Immature natural killer cell (primary cell): ENCODE measurements around the gene PCBP3. TPM values are rescaled to one million over a fixed set of nuclear protein-coding genes. Genes with fewer than 3 reads are reported as not detected.
"Not testable (repeated sequence)": the region's sequence is repeated elsewhere in the genome, so short reads cannot be mapped to it uniquely, and the experiment has no call there.

ENCODE experiments used
- DNase-seq, 3 donors: peaks; one replicate each; pipeline ENCODE4 v3.0.0; 2022; ENCODE audit warnings: mixed read lengths in 1 of 3
- H3K27ac Mint-ChIP-seq, 6 donors: one replicate each; pipeline ENCODE4 v1.8.0; 2020; ENCODE audit warnings: mixed read lengths in 6 of 6, mild to moderate bottlenecking in 5 of 6, inconsistent platforms in 4 of 6, moderate library complexity in 3 of 6
- H3K27me3 Mint-ChIP-seq, 3 donors: one replicate each; pipeline ENCODE4 v1.8.0; 2020 to 2021; ENCODE audit warnings: low read depth in 3 of 3, mild to moderate bottlenecking in 3 of 3, mixed read lengths in 3 of 3, moderate library complexity in 3 of 3, inconsistent platforms in 1 of 3
- H3K36me3 Mint-ChIP-seq, 3 donors: one replicate each; pipeline ENCODE4 v1.8.0; 2020; ENCODE audit warnings: mixed read lengths in 3 of 3, inconsistent platforms in 2 of 3, mild to moderate bottlenecking in 2 of 3
- H3K4me1 Mint-ChIP-seq, 2 donors: one replicate each; pipeline ENCODE4 v1.8.0; 2020; ENCODE audit warnings: inconsistent platforms in 2 of 2, mild to moderate bottlenecking in 2 of 2, mixed read lengths in 2 of 2, moderate library complexity in 1 of 2
- H3K4me3 Mint-ChIP-seq, 5 donors: one replicate each; pipeline ENCODE4 v1.8.0; 2020; ENCODE audit warnings: mild to moderate bottlenecking in 5 of 5, mixed read lengths in 5 of 5, inconsistent platforms in 3 of 5, moderate library complexity in 3 of 5
- H3K9me3 Mint-ChIP-seq, 6 donors: one replicate each; pipeline ENCODE4 v1.8.0; 2020; ENCODE audit warnings: mild to moderate bottlenecking in 6 of 6, mixed read lengths in 6 of 6, inconsistent platforms in 4 of 6, moderate library complexity in 3 of 6
- polyA plus RNA-seq, 3 donors: library from polyadenylated mRNA; unstranded; fragments of 300-500 nt; fragmentation: Illumina TruSeq; gene quantifications; one replicate each; pipeline ENCODE4 v1.2.3, GENCODE V29; 2021

Gene PCBP3
- under 1 TPM in 2 of 3 donors, not detected in 1; 0.27 to 0.71 TPM for polyA plus RNA-seq

GRCh38 chr21:45643021-45643980 lies at the start of gene PCBP3:
Gene PCBP3 (plus strand): TSS chr21:45643725. CDS start chr21:45850086, 206,361 bp downstream.
- H3K4me1 Mint-ChIP-seq: peaks cover 9 to 17% of the 10 kb centered on the region in 2 donors
- H3K27ac Mint-ChIP-seq: peak within 1 kb of the TSS in 3 of 6 donors; percentile 21 to 62 (median 60)
- peak within 1 kb of the TSS; percentile 69 to 79 (median 77) for H3K4me3 Mint-ChIP-seq
- no peaks in the 10 kb centered on the region for H3K36me3 Mint-ChIP-seq
- DNase-seq: peak; percentile 70 to 74 (median 71)
- H3K27me3 Mint-ChIP-seq: peaks cover 15 to 46% (median 36%) of the 10 kb centered on the region in 3 donors
- H3K9me3 Mint-ChIP-seq: peaks cover 0 to 2% (median 0%) of the 10 kb centered on the region in 6 donors

- H3K36me3 Mint-ChIP-seq: no peaks in the 10 kb centered on the region
- H3K4me1 Mint-ChIP-seq: no peaks in the 10 kb centered on the region
- H3K27me3 Mint-ChIP-seq: peaks cover 0 to 4% (median 1%) of the 10 kb centered on the region in 3 donors
- H3K27ac Mint-ChIP-seq: peak overlapping the region in 2 of 6 donors; percentile 22 to 76
- no peak overlapping the region for H3K4me3 Mint-ChIP-seq
- H3K9me3 Mint-ChIP-seq: no peaks in the 10 kb centered on the region
- DNase-seq: no peak
These were observed 48.6 kb upstream of the PCBP3 start for GRCh38 chr21:45594721-45595489.

- Mint-ChIP-seq H3K9me3 (no peaks in the 10 kb centered on the region), H3K27me3 (peaks cover 0 to 7% (median 1%) of the 10 kb centered on the region in 3 donors), H3K4me1 (no peaks in the 10 kb centered on the region), H3K27ac (no peak overlapping the region), H3K4me3 (no peak overlapping the region), H3K36me3 (no peaks in the 10 kb centered on the region)
- no peak for DNase-seq
These were observed 47.8 kb upstream of the PCBP3 start for GRCh38 chr21:45595574-45596295.

GRCh38 chr21:45596704-45597318 lies 46.7 kb upstream of the PCBP3 start:
- peaks cover 1 to 7% (median 2%) of the 10 kb centered on the region in 3 donors for H3K27me3 Mint-ChIP-seq
- peak overlapping the region in 1 of 6 donors; percentile 3 for H3K27ac Mint-ChIP-seq
- DNase-seq: peak; percentile 67 to 74 (median 70)
- H3K4me1 Mint-ChIP-seq: no peaks in the 10 kb centered on the region
- peaks cover 0 to under 1% (median 0%) of the 10 kb centered on the region in 6 donors for H3K9me3 Mint-ChIP-seq
- no peaks in the 10 kb centered on the region for H3K36me3 Mint-ChIP-seq
- H3K4me3 Mint-ChIP-seq: no peak overlapping the region

GRCh38 chr21:45598109-45598508 lies 45.4 kb upstream of the PCBP3 start:
- H3K27ac Mint-ChIP-seq: no peak overlapping the region
- no peak overlapping the region for H3K4me3 Mint-ChIP-seq
- peaks cover 0 to under 1% (median under 1%) of the 10 kb centered on the region in 3 donors for H3K36me3 Mint-ChIP-seq
- H3K27me3 Mint-ChIP-seq: peaks cover 1 to 6% (median 2%) of the 10 kb centered on the region in 3 donors
- peaks cover 3 to 14% (median 4%) of the 10 kb centered on the region in 6 donors for H3K9me3 Mint-ChIP-seq
- DNase-seq: no peak
- H3K4me1 Mint-ChIP-seq: no peaks in the 10 kb centered on the region

- no peak overlapping the region for H3K27ac Mint-ChIP-seq
These were observed 44.9 kb upstream of the PCBP3 start for GRCh38 chr21:45598666-45599065.

GRCh38 chr21:45599146-45599581 lies 44.4 kb upstream of the PCBP3 start:
- H3K27ac Mint-ChIP-seq: no peak overlapping the region
- DNase-seq: no peak
- H3K36me3 Mint-ChIP-seq: peaks cover 5 to 11% (median 10%) of the 10 kb centered on the region in 3 donors
- no peak overlapping the region for H3K4me3 Mint-ChIP-seq
- H3K27me3 Mint-ChIP-seq: peaks cover 2 to 6% (median 6%) of the 10 kb centered on the region in 3 donors
- H3K9me3 Mint-ChIP-seq: peaks cover 7 to 24% (median 14%) of the 10 kb centered on the region in 6 donors
- no peaks in the 10 kb centered on the region for H3K4me1 Mint-ChIP-seq

More at GRCh38 chr21:45598666-45599065, 44.9 kb upstream of the PCBP3 start:
- H3K4me3 Mint-ChIP-seq: no peak overlapping the region
- no peak for DNase-seq
- H3K27me3 Mint-ChIP-seq: peaks cover 1 to 6% (median 2%) of the 10 kb centered on the region in 3 donors
- peaks cover 6 to 19% (median 9%) of the 10 kb centered on the region in 6 donors for H3K9me3 Mint-ChIP-seq
- peaks cover under 1 to 6% (median 5%) of the 10 kb centered on the region in 3 donors for H3K36me3 Mint-ChIP-seq
- H3K4me1 Mint-ChIP-seq: no peaks in the 10 kb centered on the region

- Mint-ChIP-seq H3K27me3 (peaks cover 2 to 6% (median 6%) of the 10 kb centered on the region in 3 donors), H3K36me3 (peaks cover 7 to 14% (median 12%) of the 10 kb centered on the region in 3 donors), H3K9me3 (peaks cover 8 to 27% (median 16%) of the 10 kb centered on the region in 6 donors), H3K4me3 (no peak overlapping the region), H3K4me1 (no peaks in the 10 kb centered on the region), H3K27ac (no peak overlapping the region)
- no peak for DNase-seq
These were observed 43.3 kb upstream of the PCBP3 start for GRCh38 chr21:45600248-45600647.

GRCh38 chr21:45601551-45601950 lies 42.0 kb upstream of the PCBP3 start:
- H3K27ac Mint-ChIP-seq: no peak overlapping the region
- DNase-seq: no peak
- H3K9me3 Mint-ChIP-seq: peaks cover 8 to 27% (median 16%) of the 10 kb centered on the region in 6 donors
- H3K4me3 Mint-ChIP-seq: no peak overlapping the region
- peaks cover 2 to 6% (median 6%) of the 10 kb centered on the region in 3 donors for H3K27me3 Mint-ChIP-seq
- H3K36me3 Mint-ChIP-seq: peaks cover 7 to 14% (median 12%) of the 10 kb centered on the region in 3 donors
- H3K4me1 Mint-ChIP-seq: no peaks in the 10 kb centered on the region

GRCh38 chr21:45602106-45602505 lies 41.4 kb upstream of the PCBP3 start:
- H3K4me3 Mint-ChIP-seq: no peak overlapping the region

GRCh38 chr21:45603481-45603880 lies 40.0 kb upstream of the PCBP3 start:
- Mint-ChIP-seq H3K36me3 (peaks cover 7 to 14% (median 12%) of the 10 kb centered on the region in 3 donors), H3K4me3 (no peak overlapping the region), H3K27ac (no peak overlapping the region), H3K9me3 (peaks cover 8 to 27% (median 16%) of the 10 kb centered on the region in 6 donors), H3K4me1 (no peaks in the 10 kb centered on the region), H3K27me3 (peaks cover 3 to 6% (median 3%) of the 10 kb centered on the region in 3 donors)
- DNase-seq: no peak

More at GRCh38 chr21:45602106-45602505, 41.4 kb upstream of the PCBP3 start:
- Mint-ChIP-seq H3K36me3 (peaks cover 7 to 14% (median 12%) of the 10 kb centered on the region in 3 donors), H3K4me1 (no peaks in the 10 kb centered on the region), H3K9me3 (peaks cover 8 to 27% (median 16%) of the 10 kb centered on the region in 6 donors), H3K27me3 (peaks cover 2 to 6% (median 3%) of the 10 kb centered on the region in 3 donors), H3K27ac (no peak overlapping the region)
- no peak for DNase-seq

- not testable (repeated sequence) for H3K4me3 Mint-ChIP-seq, H3K27me3 Mint-ChIP-seq, H3K4me1 Mint-ChIP-seq, DNase-seq, H3K27ac Mint-ChIP-seq
- Mint-ChIP-seq H3K9me3 (peaks cover 8 to 27% (median 16%) of the 10 kb centered on the region in 6 donors), H3K36me3 (peaks cover 7 to 14% (median 12%) of the 10 kb centered on the region in 3 donors)
These were observed 38.8 kb upstream of the PCBP3 start for GRCh38 chr21:45604681-45605080.
